H9 (cell line): ENCODE data around the gene CCR8. TPM values are rescaled to one million over a fixed set of nuclear protein-coding genes. Genes with fewer than 3 reads are reported as not detected.

ENCODE experiments used
- DNase-seq: peaks from one replicate; pipeline ENCODE4 v3.0.0-alpha.2; 2017
- H2AFZ ChIP-seq: one replicate; pipeline ENCODE4 v1.6.1; 2013; ENCODE audit warnings: mild to moderate bottlenecking, low read length, control low read depth, moderate library complexity
- H2AK5ac ChIP-seq: 2 replicates; pipeline ENCODE4 v1.6.1; 2013; ENCODE audit warnings: low read length, control low read depth, mixed read lengths; ENCODE audit not compliant: insufficient read length
- H2BK120ac ChIP-seq: one replicate; pipeline ENCODE4 v1.6.1; 2013; ENCODE audit warnings: low read depth, mild to moderate bottlenecking, low read length, control low read depth, inconsistent platforms; ENCODE audit not compliant: poor library complexity, severe bottlenecking
- H2BK12ac ChIP-seq: 2 replicates; pipeline ENCODE4 v1.6.1; 2013; ENCODE audit warnings: low read length, control low read depth, mixed read lengths, low read depth; ENCODE audit not compliant: insufficient read length
- H2BK15ac ChIP-seq: 2 replicates; pipeline ENCODE4 v1.6.1; 2013; ENCODE audit warnings: low read depth, low read length, control low read depth
- H2BK20ac ChIP-seq: one replicate; pipeline ENCODE4 v1.6.1; 2013; ENCODE audit warnings: low read depth, mild to moderate bottlenecking, low read length, control low read depth, inconsistent platforms; ENCODE audit not compliant: poor library complexity, severe bottlenecking
- H2BK5ac ChIP-seq: 2 replicates; pipeline ENCODE4 v1.6.1; 2013; ENCODE audit warnings: low read length, control low read depth, mixed read lengths; ENCODE audit not compliant: insufficient read length
- H3K14ac ChIP-seq: 2 replicates; pipeline ENCODE4 v1.6.1; 2013; ENCODE audit warnings: low read length, control low read depth; ENCODE audit not compliant: insufficient read depth
- H3K18ac ChIP-seq: 2 replicates; pipeline ENCODE4 v1.6.1; 2013; ENCODE audit warnings: low read depth, mild to moderate bottlenecking, mixed read lengths, low read length, control low read depth; ENCODE audit not compliant: insufficient read length
- H3K23ac ChIP-seq: 2 replicates; pipeline ENCODE4 v1.6.1; 2013; ENCODE audit warnings: low read length, control low read depth, mixed read lengths, low read depth; ENCODE audit not compliant: insufficient read length
- H3K23me2 ChIP-seq: 2 replicates; pipeline ENCODE4 v1.6.1; 2013; ENCODE audit warnings: low read depth, mild to moderate bottlenecking, mixed read lengths, low read length, control low read depth; ENCODE audit not compliant: insufficient read length, poor library complexity, severe bottlenecking
- H3K27ac ChIP-seq: 2 replicates; pipeline ENCODE4 v1.5.1; 2013; ENCODE audit warnings: low read length, control low read depth, mixed read lengths, low read depth; ENCODE audit not compliant: insufficient read length
- H3K27me3 ChIP-seq: 2 replicates; pipeline ENCODE4 v1.6.1; 2013; ENCODE audit warnings: low read length, control low read depth, inconsistent platforms; ENCODE audit not compliant: insufficient read depth
- H3K4ac ChIP-seq: 2 replicates; pipeline ENCODE4 v1.6.1; 2013; ENCODE audit warnings: low read depth, mild to moderate bottlenecking, control low read depth, inconsistent platforms, low read length, moderate library complexity
- H3K4me1 ChIP-seq: 2 replicates; pipeline ENCODE4 v1.6.1; 2013; ENCODE audit warnings: low read length, control low read depth, inconsistent platforms; ENCODE audit not compliant: insufficient read depth
- H3K4me2 ChIP-seq: 2 replicates; pipeline ENCODE4 v1.6.1; 2013; ENCODE audit warnings: low read length, control low read depth, mixed read lengths; ENCODE audit not compliant: insufficient read length, insufficient read depth
- H3K56ac ChIP-seq: 2 replicates; pipeline ENCODE4 v1.6.1; 2013; ENCODE audit warnings: low read depth, mild to moderate bottlenecking, mixed read lengths, low read length, control low read depth; ENCODE audit not compliant: insufficient read length
- H3K79me1 ChIP-seq: 2 replicates; pipeline ENCODE4 v1.6.1; 2013; ENCODE audit warnings: low read depth, mild to moderate bottlenecking, moderate library complexity, low read length, control low read depth, inconsistent platforms; ENCODE audit not compliant: insufficient read depth, poor library complexity, severe bottlenecking
- H3K79me2 ChIP-seq: 2 replicates; pipeline ENCODE4 v1.6.1; 2013; ENCODE audit warnings: low read length, control low read depth, inconsistent platforms; ENCODE audit not compliant: insufficient read depth
- H3K9ac ChIP-seq: 2 replicates; pipeline ENCODE4 v1.6.1; 2013; ENCODE audit warnings: low read length, control low read depth, mixed read lengths; ENCODE audit not compliant: insufficient read length; ENCODE audit errors: extremely low read depth
- H3K9me3 ChIP-seq: one replicate; pipeline ENCODE4 v1.6.1; 2013; ENCODE audit warnings: low read depth, low read length, inconsistent platforms; ENCODE audit not compliant: control insufficient read depth
- H3T11ph ChIP-seq: one replicate; pipeline ENCODE4 v1.6.1; 2013; ENCODE audit warnings: mild to moderate bottlenecking, low read length, control low read depth, inconsistent platforms
- H4K20me1 ChIP-seq: one replicate; pipeline ENCODE4 v1.6.1; 2013; ENCODE audit not compliant: control insufficient read depth, insufficient read length, insufficient read depth
- H4K5ac ChIP-seq: 2 replicates; pipeline ENCODE4 v1.6.1; 2013; ENCODE audit warnings: low read depth, mild to moderate bottlenecking, mixed read lengths, low read length, control low read depth; ENCODE audit not compliant: insufficient read length
- H4K8ac ChIP-seq: replicated peaks from 2 replicates; pipeline ENCODE4 v1.6.1; 2013; ENCODE audit warnings: low read length, control low read depth, mixed read lengths, low read depth; ENCODE audit not compliant: insufficient read length
- H4K91ac ChIP-seq: 2 replicates; pipeline ENCODE4 v1.6.1; 2013; ENCODE audit warnings: low read depth, mild to moderate bottlenecking, moderate library complexity, mixed read lengths, low read length, control low read depth; ENCODE audit not compliant: insufficient read length
- H3K27ac Mint-ChIP-seq, 3 experiments: 2 replicates in 2 of 3; 3 replicates in 1 of 3; pipeline ENCODE4 v1.8.0; 2020 to 2021; ENCODE audit warnings: mixed read lengths in 3 of 3, mild to moderate bottlenecking in 1 of 3, moderate library complexity in 1 of 3
- H3K27me3 Mint-ChIP-seq: 2 replicates; pipeline ENCODE4 v1.8.0; 2021; ENCODE audit warnings: low read depth, mild to moderate bottlenecking, moderate library complexity, mixed read lengths
- H3K36me3 Mint-ChIP-seq, 3 experiments: 2 replicates in 2 of 3; 3 replicates in 1 of 3; pipeline ENCODE4 v1.8.0; 2020 to 2021; ENCODE audit warnings: low read depth in 3 of 3, mixed read lengths in 3 of 3; ENCODE audit not compliant: insufficient read depth in 1 of 3
- H3K4me1 Mint-ChIP-seq, 2 experiments: 2 replicates each; pipeline ENCODE4 v1.8.0; 2020; ENCODE audit warnings: mixed read lengths in 2 of 2
- H3K4me3 Mint-ChIP-seq, 2 experiments: 2 replicates in 1 of 2; 3 replicates in 1 of 2; pipeline ENCODE4 v1.8.0; 2020 to 2021; ENCODE audit warnings: mild to moderate bottlenecking in 2 of 2, mixed read lengths in 2 of 2, moderate library complexity in 1 of 2
- H3K9me3 Mint-ChIP-seq, 2 experiments: 2 replicates in 1 of 2; 3 replicates in 1 of 2; pipeline ENCODE4 v1.8.0; 2020; ENCODE audit warnings: mild to moderate bottlenecking in 2 of 2, mixed read lengths in 2 of 2, moderate library complexity in 1 of 2
- WGBS: extraction: QIAGEN DNeasy Blood & Tissue Kit; methylation state at CpG from one replicate; pipeline ENCODE4 v1.1.7; 2013; ENCODE audit warnings: missing lambda C conversion rate, low lambda C conversion rate, mixed read lengths; ENCODE audit not compliant: insufficient read length; ENCODE audit errors: extremely low coverage; 5-methylcytosine and 5-hydroxymethylcytosine counted together
- total RNA-seq: library from RNA; stranded (reverse); gene quantifications from 2 replicates; pipeline ENCODE4 v1.2.1, GENCODE V29; 2021
- TF ChIP-seq, protein P1 (sequence below): fragments of 200-600 bp; sonication (generic); conservative IDR thresholded peaks from 3 replicates; pipeline ENCODE4 v1.8.0; 2021; ENCODE audit warnings: antibody characterized with exemption, mild to moderate bottlenecking

CCR8 gene
- total RNA-seq, 1 experiment from 2014 or later, result 0.31 TPM

DNA sequence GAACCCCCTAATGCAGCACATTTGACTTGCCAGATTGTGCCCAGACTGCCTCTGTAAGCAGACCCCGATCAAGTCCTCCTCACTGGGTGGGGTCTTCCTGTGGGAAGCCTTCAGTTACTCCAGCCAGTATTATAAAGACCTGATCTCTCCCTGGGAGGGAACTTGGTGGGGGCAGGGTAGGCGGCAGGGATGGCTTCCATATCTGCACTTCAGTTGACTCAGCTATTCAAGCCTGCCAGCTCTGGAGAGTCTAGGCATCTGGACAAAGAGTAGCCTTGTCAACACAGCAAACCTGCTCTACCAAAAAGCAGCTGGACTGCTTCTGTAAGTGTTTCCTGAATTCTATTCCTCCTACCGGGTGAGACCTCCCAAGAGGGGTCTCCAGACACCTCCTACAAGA lies 32.7 kb downstream of the CCR8 start:
- Histone ChIP-seq H2AK5ac (no peak overlapping the region), H3K4me1 (no peaks in the 10 kb centered on the region), H2AFZ (no peak overlapping the region), H3K79me1 (no peaks in the 10 kb centered on the region), H2BK120ac (no peak overlapping the region), H4K8ac (no peak overlapping the region), H2BK20ac (no peak overlapping the region), H3K27me3 (no peaks in the 10 kb centered on the region), H3K27ac (no peak overlapping the region), H3K9me3 (no peaks in the 10 kb centered on the region), H4K91ac (no peak overlapping the region), H4K20me1 (no peaks in the 10 kb centered on the region), H3K23ac (no peak overlapping the region), H3K18ac (no peak overlapping the region), H3K23me2 (no peaks in the 10 kb centered on the region), H3K4me2 (no peak overlapping the region), H3T11ph (no peak overlapping the region), H3K14ac (no peak overlapping the region), H3K9ac (no peak overlapping the region), H3K79me2 (no peaks in the 10 kb centered on the region), H2BK5ac (no peak overlapping the region), H3K4ac (no peak overlapping the region), H4K5ac (no peak overlapping the region), H2BK15ac (no peak overlapping the region), H2BK12ac (no peak overlapping the region), H3K56ac (no peak overlapping the region)
- Mint-ChIP-seq H3K36me3 (no peaks in the 10 kb centered on the region; a peak in 1 of 7 replicates), H3K27ac (no peak overlapping the region), H3K27me3 (peaks cover 3% of the 10 kb centered on the region), H3K4me3 (no peak overlapping the region), H3K9me3 (no peaks in the 10 kb centered on the region; a peak in 1 of 5 replicates), H3K4me1 (no peaks in the 10 kb centered on the region)
- WGBS, result no CpG with 5 or more reads among the region's 3 CpGs
- DNase-seq, result no peak
- TF ChIP-seq, protein P1, sequence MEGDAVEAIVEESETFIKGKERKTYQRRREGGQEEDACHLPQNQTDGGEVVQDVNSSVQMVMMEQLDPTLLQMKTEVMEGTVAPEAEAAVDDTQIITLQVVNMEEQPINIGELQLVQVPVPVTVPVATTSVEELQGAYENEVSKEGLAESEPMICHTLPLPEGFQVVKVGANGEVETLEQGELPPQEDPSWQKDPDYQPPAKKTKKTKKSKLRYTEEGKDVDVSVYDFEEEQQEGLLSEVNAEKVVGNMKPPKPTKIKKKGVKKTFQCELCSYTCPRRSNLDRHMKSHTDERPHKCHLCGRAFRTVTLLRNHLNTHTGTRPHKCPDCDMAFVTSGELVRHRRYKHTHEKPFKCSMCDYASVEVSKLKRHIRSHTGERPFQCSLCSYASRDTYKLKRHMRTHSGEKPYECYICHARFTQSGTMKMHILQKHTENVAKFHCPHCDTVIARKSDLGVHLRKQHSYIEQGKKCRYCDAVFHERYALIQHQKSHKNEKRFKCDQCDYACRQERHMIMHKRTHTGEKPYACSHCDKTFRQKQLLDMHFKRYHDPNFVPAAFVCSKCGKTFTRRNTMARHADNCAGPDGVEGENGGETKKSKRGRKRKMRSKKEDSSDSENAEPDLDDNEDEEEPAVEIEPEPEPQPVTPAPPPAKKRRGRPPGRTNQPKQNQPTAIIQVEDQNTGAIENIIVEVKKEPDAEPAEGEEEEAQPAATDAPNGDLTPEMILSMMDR, result no peak
